Peyer's patch (tissue), 4 donors: ENCODE measurements around the gene PPP1CB.

Experiments used
- CTCF ChIP-seq, 6 experiments: fragments of 450-650 bp in 4 of 6; fragments of 200-600 bp in 2 of 6; sonication (generic) in 1 of 6; IDR thresholded peaks; one replicate each; pipeline ENCODE4 v1.5.1; 2017 to 2019; ENCODE audit warnings: antibody characterized with exemption in 6 of 6, mild to moderate bottlenecking in 3 of 6, moderate library complexity in 1 of 6
- POLR2A ChIP-seq, 2 donors: fragments of 450-650 bp; IDR thresholded peaks; one replicate each; pipeline ENCODE4 v1.5.1; 2017; ENCODE audit warnings: antibody characterized with exemption in 2 of 2, mild to moderate bottlenecking in 2 of 2, moderate library complexity in 2 of 2

- TF ChIP-seq CTCF (IDR thresholded peaks at IDR 0.05): peak; percentile 42 to 88 (median 74)
- no peak for TF ChIP-seq POLR2A (IDR thresholded peaks at IDR 0.05)
These were observed 69.8 kb downstream of the PPP1CB start for GRCh38 chr2:28821295-28821958.
